ENCODE results near the gene SUGCT. TPM values are rescaled to one million over a fixed set of nuclear protein-coding genes. Genes with fewer than 3 reads are reported as not detected.
A peak's percentile ranks its signal among the peaks of the same experiment; 100 is the strongest.

SUGCT gene
- total and polyA plus RNA-seq, 12 donors, result 8.4 to 96.4 (median 25.5) TPM

DNA sequence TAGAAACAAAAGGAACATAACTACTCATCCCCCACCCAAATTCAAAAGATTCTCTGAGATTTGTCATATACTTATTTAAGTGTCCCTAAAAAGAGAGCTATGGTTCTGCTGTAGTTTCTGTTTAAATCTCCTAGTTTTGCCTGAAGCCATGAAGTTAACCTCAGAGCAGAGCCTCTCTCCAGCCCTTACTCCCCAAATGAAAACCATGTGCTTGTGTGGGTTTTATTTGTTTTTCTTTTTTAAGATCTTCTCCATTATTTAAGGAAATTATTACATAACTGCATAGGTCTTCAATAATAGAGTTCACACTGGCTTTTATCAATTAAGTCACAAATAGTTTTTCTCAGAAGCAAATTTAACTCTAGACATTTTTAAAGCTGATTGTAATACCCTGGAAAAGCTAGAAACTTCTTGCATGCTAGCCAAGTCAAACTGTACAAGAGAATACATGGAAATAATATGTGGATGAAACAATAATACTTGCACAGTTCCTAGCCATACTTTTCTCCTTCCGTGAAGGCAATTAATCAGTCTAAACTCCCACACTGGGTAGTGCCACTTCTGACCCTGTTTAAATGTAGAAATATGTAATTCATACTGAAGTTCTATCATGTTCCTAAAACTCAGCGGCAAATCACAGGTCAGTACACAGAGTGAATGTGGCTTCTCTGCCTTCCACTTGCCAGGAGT is 579.7 kb downstream of the SUGCT start:
- peaks cover 0 to 13% of the 10 kb centered on the region in 2 donors for H3K4me1 ChIP-seq (replicated peaks in 1 of 2)
- intact Hi-C loops (cut with DNase I), result no loop called here
- DNase-seq, result no peak
- H3K9me3 ChIP-seq (replicated peaks in 1 of 3), result no peaks in the 10 kb centered on the region
- H3K36me3 ChIP-seq (replicated peaks in 1 of 2), result no peaks in the 10 kb centered on the region
- no peak overlapping the region for H3K27ac ChIP-seq
- H3K27me3 ChIP-seq, result no peaks in the 10 kb centered on the region
- WGBS, 4 donors, result 65 to 76% (median 74%) methylated on average over 2 of the region's 2 CpGs
- no peak overlapping the region for H3K4me3 ChIP-seq
- TF ChIP-seq POLR2A (IDR thresholded peaks at IDR 0.05), result no peak
- TF ChIP-seq, protein P1, sequence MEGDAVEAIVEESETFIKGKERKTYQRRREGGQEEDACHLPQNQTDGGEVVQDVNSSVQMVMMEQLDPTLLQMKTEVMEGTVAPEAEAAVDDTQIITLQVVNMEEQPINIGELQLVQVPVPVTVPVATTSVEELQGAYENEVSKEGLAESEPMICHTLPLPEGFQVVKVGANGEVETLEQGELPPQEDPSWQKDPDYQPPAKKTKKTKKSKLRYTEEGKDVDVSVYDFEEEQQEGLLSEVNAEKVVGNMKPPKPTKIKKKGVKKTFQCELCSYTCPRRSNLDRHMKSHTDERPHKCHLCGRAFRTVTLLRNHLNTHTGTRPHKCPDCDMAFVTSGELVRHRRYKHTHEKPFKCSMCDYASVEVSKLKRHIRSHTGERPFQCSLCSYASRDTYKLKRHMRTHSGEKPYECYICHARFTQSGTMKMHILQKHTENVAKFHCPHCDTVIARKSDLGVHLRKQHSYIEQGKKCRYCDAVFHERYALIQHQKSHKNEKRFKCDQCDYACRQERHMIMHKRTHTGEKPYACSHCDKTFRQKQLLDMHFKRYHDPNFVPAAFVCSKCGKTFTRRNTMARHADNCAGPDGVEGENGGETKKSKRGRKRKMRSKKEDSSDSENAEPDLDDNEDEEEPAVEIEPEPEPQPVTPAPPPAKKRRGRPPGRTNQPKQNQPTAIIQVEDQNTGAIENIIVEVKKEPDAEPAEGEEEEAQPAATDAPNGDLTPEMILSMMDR (IDR thresholded peaks at IDR 0.05), result no peak

GRCh38 chr7:40715053-40715430 is 580.2 kb downstream of the SUGCT start:
- no peak for DNase-seq
- 64 to 89% (median 72%) methylated on average over 3 of the region's 3 CpGs for WGBS, 4 donors
- Histone ChIP-seq H3K27me3 (no peaks in the 10 kb centered on the region), H3K36me3 (replicated peaks in 1 of 2) (no peaks in the 10 kb centered on the region), H3K9me3 (replicated peaks in 1 of 3) (no peaks in the 10 kb centered on the region), H3K27ac (no peak overlapping the region), H3K4me1 (replicated peaks in 1 of 2) (peaks cover 0 to 13% of the 10 kb centered on the region in 2 donors), H3K4me3 (no peak overlapping the region)
- intact Hi-C loops (cut with DNase I), result no loop called here
- TF ChIP-seq, protein P1 (IDR thresholded peaks at IDR 0.05), result no peak
- no peak for TF ChIP-seq POLR2A (IDR thresholded peaks at IDR 0.05)

DNA sequence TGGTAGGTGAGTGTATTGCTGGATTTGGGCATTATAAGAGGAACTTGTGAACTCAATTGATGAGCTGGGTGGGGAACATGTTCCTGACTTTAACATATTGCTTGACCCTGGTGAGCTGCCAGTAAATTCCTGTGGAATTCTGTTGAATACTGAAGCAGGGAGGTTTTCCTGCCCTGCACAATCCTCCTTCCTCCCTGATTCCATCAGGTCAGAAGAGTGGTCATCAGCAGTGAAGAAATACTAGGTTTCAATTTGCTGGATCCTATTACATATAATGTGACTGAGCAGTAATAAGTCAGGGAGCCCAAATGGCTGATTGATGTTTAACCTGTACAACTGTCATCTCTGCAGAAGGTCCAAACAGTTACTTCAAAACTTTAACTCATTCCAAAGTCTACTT is 581.2 kb downstream of the SUGCT start:
- no peak for DNase-seq
- no peaks in the 10 kb centered on the region for H3K27me3 ChIP-seq

DNA sequence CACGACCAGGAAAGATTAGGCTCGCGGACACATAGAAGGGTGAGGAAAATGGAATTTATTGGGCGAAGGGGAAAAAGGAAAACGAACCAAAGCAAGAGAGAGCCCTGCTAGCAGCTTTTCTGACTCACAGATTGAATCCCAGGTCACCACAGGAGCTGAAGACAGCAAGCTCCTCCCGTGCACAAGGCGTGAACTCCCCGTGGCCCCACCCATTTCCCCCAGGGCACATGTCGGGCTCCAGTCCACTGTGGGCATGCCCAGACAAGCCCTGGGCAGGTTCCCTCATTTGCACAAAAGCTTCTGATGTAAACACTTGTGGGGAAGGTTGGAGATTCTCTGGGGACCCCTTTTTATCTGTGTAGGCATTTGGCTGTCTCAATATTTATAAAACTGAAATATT is 582.4 kb downstream of the SUGCT start:
- H3K27me3 ChIP-seq, result no peaks in the 10 kb centered on the region
- no peaks in the 10 kb centered on the region for H3K36me3 ChIP-seq (replicated peaks in 1 of 2)
- 17 to 36% (median 29%) methylated on average over 9 of the region's 9 CpGs for whole genome bisulfite sequencing, 4 donors
- H3K27ac ChIP-seq, result peak overlapping the region in 4 of 5 donors; percentile 44 to 74 (median 56)
- TF ChIP-seq POLR2A (IDR thresholded peaks at IDR 0.05), result peak in 1 of 2 donors; percentile 80
- TF ChIP-seq, protein P1 (IDR thresholded peaks at IDR 0.05), result no peak
- no peaks in the 10 kb centered on the region for H3K9me3 ChIP-seq (replicated peaks in 1 of 3)
- DNase-seq, result peak; percentile 86 to 95 (median 93)
- H3K4me1 ChIP-seq (replicated peaks in 1 of 2), result peaks cover 0 to 28% of the 10 kb centered on the region in 2 donors
- intact Hi-C loops (cut with DNase I), result no loop called here
- peak overlapping the region in 1 of 4 donors; percentile 43 for H3K4me3 ChIP-seq

More for the DNA sequence above, 581.2 kb downstream of the SUGCT start:
- Histone ChIP-seq H3K4me1 (replicated peaks in 1 of 2) (peaks cover 0 to 19% of the 10 kb centered on the region in 2 donors), H3K36me3 (replicated peaks in 1 of 2) (no peaks in the 10 kb centered on the region), H3K9me3 (replicated peaks in 1 of 3) (no peaks in the 10 kb centered on the region), H3K27ac (no peak overlapping the region), H3K4me3 (no peak overlapping the region)
- intact Hi-C loops (cut with DNase I), result no loop called here
- TF ChIP-seq POLR2A (IDR thresholded peaks at IDR 0.05), result no peak
- TF ChIP-seq, protein P1 (IDR thresholded peaks at IDR 0.05), result no peak
